Subcutaneous adipose tissue (tissue), 4 donors: Measurements from ENCODE around the gene PLCG2. TPM values are rescaled to one million over a fixed set of nuclear protein-coding genes. Genes with fewer than 3 reads are reported as not detected.

Experiments used
- CTCF ChIP-seq: fragments of 450-650 bp; IDR thresholded peaks from one replicate; pipeline ENCODE4 v1.5.1; 2016; ENCODE audit warnings: low read depth, mild to moderate bottlenecking, control low read depth, antibody characterized with exemption, moderate library complexity
- total RNA-seq, 4 donors: library from RNA; depleted of rRNA; stranded (reverse); fragments of >200 nt; gene quantifications; one replicate each; pipeline ENCODE4 v1.1.0, GENCODE V29; 2016

The PLCG2 gene
- total RNA-seq, 4 donors from 2014 or later = 19.8 to 34.9 (median 23.8) TPM

DNA sequence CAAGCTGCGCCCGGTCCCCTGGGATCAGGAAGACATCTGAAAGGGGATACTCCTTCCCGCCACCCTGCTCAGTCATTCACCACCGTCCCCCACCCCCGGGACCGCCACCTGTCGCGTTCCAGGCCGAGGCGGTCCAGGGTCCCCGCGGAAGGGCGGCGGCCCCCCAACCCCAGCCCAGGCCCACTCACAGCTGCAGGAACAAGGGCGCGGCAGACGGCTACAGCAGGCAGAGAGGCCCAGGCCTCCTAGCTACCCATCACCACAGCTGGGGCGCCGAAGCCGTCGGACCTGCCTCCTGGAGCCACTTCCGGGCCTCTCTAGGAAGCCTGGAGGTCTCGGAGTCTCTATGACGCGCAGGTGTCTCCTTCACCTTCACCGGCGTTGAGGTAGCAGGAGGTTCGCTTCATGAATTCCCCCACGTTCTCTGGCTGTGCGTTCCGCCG, 232.1 kb downstream of the PLCG2 start, which contains the start of gene SDR42E1:
Gene SDR42E1 (minus strand): TSS at position 272 of the 443 bp plus-strand sequence. CDS start 10,612 bp downstream, outside the sequence.
- no peak for TF ChIP-seq CTCF

Other genes with a start within 250 kb of the PLCG2 start
- gene SDR42E1, start 232.2 kb downstream of the PLCG2 start, total RNA-seq = 1 to 10 TPM in 1 of 4 donors, under 1 TPM in 3; 0.16 to 2.3 (median 0.20) TPM